GM19035 (cell line): ENCODE measurements around the gene CYP2C19.
"Not testable (repeated sequence)": the region's sequence is repeated elsewhere in the genome, so short reads cannot be mapped to it uniquely, and the experiment has no call there.

Source experiments
- ATAC-seq: cut with Tn5 transposase; IDR thresholded peaks from one replicate; pipeline ENCODE4 v1.9.1; 2021; ENCODE audit not compliant: unreplicated experiment

Gene CYP2C19

DNA sequence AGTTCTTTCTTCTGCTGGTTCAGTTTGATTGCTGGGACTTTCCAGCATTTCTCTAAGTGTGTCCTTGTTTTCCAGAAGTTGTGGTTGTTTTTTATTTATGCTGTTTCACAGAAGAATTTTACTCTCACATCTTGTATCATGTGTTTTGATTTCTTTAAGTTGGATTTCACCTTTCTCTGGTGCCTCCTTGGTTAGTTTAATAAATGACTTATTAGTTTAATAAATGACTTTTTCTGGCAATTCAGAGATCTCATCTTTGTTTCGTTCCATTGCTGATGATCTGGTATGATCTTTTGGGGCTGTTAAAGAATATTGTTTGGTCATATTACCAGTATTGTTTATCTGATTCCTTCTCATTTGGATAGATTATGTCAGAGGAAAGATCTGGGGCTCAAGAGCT lies 116.2 kb downstream of the CYP2C19 start:
- no peak for ATAC-seq

DNA sequence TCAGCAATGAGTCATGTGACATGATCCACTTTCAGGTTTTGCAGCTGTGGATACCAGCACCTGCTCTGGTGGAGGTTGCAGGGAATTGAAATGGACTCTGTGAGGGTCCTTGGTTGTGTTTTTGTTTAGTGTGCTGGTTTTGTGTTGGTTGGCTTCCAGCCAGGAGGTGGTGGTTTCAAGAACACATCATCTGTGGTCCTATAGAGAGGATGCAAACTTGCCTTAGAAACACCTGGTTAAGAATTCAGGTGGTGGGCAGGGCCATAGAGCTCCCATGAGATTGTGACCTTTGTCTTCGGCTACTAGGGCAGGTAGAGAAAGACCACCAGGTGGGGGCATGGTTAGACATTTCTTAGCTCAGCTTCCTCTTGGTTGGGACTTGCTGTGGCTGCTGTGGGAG lies 116.7 kb downstream of the CYP2C19 start:
- ATAC-seq = no peak

DNA sequence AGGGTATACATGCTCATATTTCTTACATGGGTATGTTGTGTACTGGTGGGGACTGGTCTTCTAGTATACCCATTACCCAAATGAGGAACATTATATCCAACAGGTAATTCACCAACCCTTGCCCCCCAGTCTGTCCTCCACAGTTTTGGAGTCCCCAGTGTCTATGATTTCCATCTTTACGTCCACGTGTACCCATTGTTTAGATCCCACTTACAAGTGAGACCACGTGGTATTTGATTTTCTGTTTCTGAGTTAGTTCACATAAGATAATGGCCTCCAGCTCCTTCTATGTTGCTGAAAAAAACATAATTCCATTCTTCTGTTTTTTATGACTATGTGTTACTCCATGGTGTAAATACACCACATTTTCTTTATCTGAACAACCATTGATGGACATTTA lies 126.6 kb downstream of the CYP2C19 start:
- ATAC-seq = no peak

DNA sequence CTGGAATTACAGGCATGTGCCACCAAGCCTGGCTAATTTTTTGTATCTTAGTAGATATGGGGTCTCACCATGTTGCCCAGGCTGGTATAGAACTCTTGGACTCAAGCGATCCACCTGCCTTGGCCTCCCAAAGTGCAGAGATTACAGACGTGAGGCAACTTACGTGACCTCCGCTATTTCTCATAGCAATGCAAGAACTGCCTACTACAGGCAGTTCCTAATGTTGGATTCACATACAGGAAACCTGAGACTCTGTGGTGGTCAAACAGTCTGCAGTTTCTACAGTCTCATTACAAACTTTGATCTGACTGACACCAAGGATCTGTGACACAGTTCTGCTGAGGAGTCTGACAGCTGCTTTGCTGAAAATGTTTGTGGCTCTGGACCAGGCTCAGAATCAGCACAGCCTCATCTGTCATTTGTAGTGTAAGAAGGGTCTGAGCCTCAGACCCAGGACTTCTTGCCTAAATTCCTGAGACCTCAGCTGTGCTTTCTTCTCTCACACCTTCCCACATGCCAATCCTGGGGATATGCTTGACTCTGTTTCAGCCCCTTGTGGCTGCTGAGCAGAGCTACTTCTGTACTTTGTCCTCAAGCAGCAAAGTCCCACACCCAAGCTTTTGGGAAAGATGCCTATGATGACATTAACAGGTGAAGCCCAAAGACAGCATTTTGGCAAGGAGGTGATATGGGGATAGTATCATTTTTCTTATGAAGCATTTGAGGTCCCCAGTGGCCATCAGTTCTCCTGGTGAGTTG lies 128.0 kb downstream of the CYP2C19 start:
- no peak for ATAC-seq

DNA sequence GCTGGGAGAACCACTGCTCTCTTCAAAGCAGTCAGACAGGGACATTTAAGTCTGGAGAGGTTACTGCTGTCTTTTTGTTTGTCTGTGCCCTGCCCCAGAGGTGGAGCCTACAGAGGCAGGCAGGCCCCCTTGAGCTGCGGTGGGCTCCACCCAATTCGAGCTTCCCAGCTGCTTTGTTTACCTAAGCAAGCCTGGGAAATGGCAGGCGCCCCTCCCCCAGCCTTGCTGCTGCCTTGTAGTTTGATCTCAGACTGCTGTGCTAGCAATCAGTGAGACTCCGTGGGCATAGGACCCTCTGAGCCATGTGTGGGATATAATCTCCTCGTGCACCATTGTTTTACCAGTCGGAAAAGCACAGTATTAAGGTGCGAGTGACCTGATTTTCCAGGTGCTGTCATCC lies 135.9 kb downstream of the CYP2C19 start:
- not testable (repeated sequence) for ATAC-seq

DNA sequence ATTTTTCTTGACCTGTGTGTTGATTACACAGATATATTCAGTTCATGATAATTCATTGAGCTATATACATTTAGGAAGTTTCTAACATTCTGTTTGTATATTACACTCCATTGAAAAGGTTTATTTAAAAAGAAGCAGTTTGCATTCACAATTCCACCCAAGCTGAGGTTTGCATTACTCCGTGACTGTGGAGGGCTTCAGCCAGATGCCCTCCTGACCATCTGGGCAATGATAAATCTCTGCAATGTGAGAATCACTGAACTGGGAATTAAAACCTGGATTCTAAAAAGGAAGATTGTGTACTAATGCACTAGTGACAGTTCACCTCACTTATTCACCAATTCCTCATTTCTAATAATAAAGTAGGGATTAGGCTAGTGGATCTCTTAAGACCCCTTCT lies 139.6 kb downstream of the CYP2C19 start:
- ATAC-seq = no peak

DNA sequence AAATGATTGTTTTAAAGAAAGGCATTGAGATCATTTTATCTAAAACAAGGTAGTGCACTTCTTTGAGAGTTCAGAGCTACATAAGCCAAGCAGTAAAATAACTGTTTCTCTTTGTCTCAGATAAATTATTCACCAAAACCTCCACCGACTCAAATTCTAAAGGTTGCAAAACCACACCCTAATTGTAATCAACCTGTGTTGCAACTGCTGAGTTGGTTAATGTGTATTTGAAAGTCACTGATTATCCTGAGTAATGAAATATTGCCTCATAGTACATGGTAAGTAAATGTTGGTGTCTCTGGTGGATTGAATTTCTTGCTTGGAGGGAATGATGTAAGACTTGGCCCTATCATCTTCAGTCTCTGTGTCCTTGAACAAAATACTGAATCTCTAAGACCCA lies 140.1 kb downstream of the CYP2C19 start:
- ATAC-seq = no peak
